Inflammatory macrophage (primary cell): ENCODE results near the gene ZSWIM6.
A peak's percentile ranks its signal among the peaks of the same experiment; 100 is the strongest.
"Not testable (repeated sequence)": the region's sequence is repeated elsewhere in the genome, so short reads cannot be mapped to it uniquely, and the experiment has no call there.

Experiments used
- DNase-seq, 2 donors: peaks; one replicate each; pipeline ENCODE4 v3.0.0-alpha.2; 2020 to 2022

The ZSWIM6 gene

DNA sequence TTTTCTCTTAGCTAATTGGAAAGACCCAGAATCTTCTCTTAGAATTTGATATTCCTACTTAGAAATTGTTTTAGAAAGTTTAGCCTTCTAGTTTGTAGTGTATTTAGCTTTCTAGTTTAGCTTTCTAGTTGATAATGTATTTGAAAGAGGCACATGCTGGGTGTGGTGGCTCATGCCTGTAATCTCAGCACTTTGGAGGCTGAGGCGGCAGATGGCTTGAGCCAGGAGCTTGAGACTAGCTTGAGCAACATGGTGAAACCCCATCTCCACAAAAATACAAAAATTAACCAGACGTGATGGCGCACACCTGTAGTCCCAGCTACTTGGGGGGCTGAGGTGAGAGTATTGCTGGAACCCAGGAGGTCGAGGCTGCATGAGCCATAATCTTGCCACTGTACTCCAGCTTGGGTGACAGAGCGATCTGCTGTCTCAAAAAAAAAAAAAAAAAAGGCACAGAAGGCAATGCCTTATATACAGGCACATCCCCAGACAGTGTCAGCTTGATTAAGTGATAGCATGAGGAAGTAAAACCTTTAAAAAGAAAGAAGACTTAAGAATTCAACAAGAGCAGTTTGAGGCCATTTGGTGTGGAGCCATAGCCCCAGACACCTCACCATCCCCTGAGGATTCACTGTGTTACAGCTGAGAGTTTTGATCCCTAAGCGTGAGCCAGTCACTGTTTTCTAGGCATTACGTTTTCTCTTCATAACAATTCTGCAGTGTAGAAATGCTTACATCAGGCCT is 34.6 kb downstream of the ZSWIM6 start:
- DNase-seq = no peak

DNA sequence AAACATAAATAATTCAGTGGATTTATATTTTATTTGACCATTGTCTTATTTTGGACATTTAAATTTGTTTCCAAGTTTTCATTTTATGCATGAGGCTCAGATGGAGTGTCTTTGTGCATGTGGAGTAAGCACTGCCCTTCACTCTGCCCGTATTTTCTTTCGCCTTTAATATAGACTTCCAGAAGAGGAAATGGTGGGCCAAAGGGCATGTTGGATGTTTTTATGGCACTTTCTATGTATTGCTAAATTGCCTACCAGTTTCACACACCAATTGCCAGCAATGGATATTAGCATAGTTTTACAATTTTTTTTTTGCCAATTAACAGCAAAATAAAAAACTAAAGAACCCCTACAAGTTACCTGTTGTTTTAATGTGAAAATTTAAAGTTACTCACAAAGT is 38.4 kb downstream of the ZSWIM6 start:
- DNase-seq = no peak

DNA sequence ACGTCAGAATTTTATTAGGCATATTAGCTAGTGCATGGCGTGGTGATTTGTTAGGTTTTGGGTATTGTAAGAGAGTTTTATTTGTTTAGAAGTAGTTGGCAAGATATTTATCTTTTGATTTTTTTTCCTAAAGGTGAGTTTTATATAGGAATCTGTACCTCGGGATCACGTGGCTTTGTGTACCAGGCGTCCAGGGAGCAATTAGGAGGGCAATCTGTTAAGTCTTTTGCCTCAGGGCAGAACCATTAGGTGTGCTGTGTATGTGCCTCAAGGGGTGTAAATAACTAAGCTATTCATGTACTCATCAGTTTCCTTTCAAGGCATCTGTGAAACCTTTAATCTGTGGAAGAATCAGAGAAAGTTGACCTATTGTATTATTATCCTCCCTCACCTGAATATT is 39.4 kb downstream of the ZSWIM6 start:
- DNase-seq = no peak

DNA sequence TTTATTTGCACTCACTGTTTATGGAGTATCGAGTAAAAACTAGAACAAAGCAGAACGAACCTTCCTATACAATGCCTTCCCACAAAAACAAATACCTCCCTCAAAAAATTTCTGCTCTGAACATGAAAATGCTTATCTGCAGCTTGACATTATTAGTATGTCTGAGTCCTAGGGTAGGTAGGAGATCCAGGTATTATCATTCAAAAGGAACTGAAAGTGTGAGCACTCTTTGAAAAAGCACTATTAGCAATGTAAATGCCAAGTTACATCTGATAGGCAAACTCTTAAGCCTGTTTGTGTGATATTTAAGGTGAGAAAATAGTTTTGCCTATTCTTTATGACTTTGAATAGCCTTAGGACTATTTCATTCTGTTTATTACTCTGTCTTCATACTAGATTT is 47.6 kb downstream of the ZSWIM6 start:
- no peak for DNase-seq

DNA sequence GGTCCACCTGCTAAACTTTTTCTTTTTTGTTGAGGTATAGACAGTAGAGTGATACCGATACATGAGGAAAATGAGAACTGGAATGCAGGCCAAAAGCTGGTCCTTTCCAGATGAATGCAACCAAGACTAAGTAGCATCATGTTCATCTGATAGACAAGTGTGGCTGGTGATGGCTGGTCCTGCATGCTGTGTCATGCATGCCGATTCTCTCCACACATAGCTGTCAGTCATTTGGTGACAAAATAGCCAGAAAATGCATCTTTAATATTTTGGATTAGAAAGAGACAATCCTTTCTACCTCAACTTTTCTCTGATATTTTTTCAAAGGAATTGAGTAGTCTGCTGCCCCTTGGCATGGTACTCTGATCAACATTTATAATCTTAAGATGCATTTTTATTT is 49.9 kb downstream of the ZSWIM6 start:
- no peak for DNase-seq

DNA sequence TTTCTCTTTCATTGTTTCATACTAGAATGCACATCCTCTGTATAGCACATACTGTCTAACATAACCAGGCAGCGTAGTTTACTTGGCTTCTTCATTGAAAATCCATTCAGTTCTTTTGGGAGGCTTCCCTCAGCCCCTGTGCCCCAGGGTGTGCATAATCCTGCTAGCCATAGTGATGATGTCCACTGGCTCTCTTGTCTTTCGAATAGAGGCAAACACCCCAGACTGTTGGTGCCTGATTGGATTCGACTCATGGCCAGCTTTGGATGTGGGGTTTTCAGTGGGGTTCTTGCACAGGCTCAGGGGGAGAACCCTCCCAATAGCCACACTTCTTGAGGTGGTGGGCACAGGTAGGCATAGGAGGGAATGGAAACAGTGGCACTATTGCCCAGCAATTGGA is 53.6 kb downstream of the ZSWIM6 start:
- DNase-seq = no peak

DNA sequence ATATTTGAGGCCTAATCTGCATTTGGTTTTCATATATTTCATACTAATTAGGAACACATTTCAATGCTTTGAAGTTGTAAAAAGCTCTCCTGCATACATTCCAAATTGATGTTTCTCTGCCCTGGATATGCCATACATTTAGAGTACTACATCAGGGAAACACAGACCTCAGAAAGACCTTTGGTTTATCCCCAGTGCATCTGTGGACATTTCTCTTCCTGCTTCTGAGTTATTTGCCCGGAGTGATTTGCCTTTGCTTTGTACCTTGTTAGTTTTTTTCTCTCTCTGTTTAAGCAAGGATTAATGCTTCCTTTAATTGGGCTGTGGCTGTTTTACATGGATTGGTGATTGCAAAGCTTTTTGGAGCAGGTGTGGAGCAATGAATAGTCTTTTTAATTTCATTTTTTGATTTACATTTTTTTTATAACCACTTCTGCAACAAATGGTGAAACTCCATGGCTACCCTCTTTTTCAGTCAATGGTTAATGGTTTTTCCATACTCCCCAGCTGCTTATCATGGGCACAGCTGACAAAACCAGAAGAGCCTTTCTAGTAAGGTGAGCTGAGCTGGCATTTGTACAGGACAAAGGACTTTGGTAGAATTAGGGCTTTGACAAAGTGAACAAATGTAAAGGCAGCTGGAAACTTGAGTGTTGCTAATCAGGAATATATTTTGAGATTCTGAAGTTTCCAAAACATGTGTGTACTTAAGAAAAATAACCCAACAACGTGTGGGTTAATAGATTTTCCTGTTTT is 54.2 kb downstream of the ZSWIM6 start:
- DNase-seq = no peak

DNA sequence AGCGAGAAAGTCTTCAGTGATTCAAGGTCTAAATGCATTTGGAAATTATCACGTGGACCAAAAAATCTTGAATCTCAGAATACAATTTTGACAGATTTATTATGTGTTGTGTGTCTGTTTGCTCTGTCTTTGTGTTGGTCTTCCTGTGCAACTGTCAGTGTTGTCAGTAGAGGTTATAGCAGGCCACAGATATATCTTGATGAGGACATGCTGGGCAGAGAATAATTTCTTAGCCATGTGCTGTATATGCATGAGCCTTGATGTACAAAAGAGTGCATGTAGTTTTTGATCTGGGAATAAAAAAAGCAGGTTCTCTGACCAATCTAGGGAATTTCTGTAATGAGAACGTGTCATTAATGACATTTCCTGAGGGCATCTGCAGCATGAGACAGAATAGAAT is 57.6 kb downstream of the ZSWIM6 start:
- no peak for DNase-seq

DNA sequence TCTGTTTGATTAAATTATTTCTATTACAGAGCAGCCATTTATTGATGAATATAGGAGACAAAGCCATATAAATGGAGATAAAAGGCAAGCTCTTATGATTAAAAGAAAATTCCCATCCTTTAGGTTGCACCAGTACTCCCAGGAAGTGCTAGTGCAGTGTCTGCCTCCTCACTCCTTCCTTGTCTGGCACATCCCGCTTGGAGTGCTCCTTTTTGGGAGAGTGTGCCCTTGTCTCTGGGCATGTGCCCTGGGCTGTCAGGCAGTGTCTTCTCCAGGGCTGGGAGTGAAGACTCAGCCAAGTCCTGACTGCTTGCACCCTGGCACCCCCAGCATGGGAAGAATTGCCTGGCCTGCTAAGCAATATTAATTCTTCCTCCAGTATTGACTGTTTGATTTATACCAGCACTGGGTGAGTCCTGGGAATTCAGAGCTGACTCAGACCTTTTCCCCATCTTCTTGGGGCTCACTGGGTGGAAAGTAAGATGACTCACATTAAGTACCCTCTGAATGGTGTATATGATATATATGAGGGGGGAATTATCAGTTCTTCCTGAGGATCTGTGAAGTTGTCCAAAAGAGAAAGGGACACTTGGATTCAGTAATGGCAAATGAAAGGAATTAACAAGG is 62.1 kb downstream of the ZSWIM6 start:
- DNase-seq = no peak

DNA sequence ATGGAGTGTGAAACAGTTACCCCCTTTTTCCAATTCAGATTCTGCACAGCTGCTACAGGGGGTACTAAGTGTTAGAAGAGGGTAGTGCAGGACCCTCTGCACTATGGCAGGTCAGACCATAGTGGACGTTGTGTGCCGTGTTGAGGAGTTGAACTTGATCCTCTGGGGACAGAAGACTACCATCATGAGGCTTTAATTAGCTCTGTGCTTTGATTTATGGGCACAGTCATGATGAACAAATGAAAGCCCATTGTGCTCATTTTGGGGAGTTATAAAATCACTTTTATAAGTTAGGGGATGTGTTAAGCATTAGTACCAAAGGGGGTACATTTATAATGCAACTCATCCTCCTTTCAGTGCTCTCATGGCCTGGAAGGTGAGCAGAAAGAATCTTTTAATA is 62.7 kb downstream of the ZSWIM6 start:
- no peak for DNase-seq

DNA sequence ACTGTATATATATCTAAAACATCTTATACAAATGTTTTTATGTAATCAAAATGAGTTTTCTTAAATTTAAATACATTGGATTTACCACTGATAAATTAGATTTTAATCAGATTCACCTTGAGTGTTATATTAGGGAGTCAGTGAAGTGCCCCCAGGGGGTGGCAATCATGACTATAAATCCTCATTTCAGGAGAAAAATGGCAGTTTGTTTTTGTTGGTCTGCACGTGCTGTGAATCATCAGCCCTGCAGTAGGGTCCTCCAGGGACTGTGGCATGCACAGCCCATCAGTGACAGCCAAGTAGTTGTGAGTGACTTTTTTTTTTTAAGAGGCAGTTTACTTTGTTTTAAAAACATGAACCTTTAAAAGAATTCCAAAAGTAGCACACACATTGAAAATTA is 65.2 kb downstream of the ZSWIM6 start:
- DNase-seq = no peak

DNA sequence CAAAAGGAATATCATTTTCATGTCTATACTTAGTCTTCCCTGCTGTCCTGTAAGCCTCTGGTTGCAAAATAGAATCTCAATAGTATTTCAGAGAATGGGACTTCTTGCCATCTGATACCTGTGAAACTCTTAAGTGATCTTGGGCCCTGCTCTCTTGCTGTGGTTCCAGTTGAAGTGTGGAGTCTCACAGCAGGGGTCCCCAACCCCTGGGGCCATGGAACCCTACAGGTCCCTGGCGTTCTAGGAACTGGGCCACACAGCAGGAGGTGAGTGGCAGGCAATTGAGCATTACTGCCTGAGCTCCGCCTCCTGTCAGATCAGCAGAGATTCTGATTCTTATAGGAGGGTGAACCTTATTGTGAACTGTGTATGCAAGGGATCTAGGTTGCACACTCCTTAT is 65.9 kb downstream of the ZSWIM6 start:
- DNase-seq = no peak

DNA sequence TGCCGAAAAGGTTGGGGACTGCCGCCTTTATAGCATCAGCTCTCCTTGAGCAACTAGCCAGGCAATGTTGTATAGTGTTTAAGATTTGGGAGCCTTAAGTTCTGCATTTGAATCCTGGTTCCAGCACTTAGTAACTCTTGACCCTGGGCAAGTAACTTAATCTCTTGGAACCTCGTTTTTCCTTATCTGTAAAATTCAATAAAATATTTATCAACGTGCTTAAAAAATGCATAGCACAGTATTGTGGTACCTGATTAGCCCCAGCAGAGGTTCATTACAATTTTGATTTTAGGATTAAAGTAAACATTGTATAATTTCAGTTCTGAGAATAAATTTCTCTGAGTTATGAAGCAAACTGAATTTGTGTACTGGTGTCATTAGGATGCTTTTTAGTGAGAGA is 66.4 kb downstream of the ZSWIM6 start:
- DNase-seq = no peak

DNA sequence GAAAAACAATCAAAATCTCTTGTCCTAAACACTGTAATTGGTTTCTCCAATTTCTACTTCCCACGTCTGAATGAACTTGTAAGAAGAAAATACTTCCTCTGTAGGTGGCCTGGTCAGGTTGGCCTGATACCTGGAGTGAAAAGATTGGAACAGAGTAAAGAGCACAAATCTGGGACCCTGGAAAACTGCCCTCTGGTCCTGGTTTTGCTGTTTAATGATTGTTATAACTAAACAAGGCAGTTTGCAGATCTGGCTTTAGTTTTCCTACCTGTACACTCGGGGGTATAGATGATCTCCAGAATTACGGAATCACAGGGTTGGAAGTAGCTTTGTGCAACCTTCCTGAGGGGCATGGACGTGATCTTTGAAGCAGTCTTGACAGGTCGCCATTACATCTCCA is 67.6 kb downstream of the ZSWIM6 start:
- no peak for DNase-seq

DNA sequence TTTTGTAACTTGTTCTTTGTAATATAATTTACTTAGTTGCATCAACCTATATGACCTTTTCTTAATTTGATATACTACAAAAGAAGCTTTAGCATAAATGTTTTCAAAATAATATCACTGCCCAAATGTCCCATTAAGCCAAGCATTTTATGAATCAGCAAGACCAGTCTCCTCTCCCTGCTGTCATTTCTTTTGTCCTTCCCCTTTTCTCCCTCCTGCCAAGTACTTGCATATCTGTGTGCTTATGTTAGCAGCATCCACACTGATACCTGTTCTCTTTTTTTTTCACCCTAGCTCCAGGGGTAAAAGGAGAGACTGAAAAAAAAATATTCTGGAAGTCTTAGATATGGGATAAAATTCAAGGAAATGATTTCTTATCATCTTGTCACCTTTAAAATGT is 69.7 kb downstream of the ZSWIM6 start:
- no peak for DNase-seq

DNA sequence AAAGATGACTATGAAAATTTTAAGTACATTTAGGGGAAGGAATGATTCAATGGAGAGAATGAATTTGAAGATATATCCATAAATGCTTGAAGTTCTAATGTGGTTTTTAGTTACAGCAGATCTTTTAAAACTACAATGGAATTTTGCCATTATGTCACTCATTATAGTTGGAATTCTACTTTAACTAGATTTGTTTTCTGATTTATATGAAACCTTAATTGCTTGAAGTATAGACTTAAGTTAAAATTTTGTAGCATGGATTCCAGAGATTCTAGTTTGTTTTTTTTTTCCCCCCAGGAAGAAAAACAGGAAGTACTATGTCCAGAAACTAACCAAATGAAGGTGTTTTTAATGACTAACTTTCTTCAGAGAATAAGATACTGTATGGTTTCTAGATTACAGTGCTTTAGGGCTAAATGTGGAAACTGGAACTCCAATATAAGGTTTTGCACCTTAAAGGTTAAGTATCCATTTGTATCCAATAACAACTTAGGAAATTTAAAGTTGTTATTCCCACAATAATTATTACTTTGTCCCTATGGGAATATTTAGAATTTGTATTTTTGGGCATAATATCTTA is 70.3 kb downstream of the ZSWIM6 start:
- DNase-seq = no peak

DNA sequence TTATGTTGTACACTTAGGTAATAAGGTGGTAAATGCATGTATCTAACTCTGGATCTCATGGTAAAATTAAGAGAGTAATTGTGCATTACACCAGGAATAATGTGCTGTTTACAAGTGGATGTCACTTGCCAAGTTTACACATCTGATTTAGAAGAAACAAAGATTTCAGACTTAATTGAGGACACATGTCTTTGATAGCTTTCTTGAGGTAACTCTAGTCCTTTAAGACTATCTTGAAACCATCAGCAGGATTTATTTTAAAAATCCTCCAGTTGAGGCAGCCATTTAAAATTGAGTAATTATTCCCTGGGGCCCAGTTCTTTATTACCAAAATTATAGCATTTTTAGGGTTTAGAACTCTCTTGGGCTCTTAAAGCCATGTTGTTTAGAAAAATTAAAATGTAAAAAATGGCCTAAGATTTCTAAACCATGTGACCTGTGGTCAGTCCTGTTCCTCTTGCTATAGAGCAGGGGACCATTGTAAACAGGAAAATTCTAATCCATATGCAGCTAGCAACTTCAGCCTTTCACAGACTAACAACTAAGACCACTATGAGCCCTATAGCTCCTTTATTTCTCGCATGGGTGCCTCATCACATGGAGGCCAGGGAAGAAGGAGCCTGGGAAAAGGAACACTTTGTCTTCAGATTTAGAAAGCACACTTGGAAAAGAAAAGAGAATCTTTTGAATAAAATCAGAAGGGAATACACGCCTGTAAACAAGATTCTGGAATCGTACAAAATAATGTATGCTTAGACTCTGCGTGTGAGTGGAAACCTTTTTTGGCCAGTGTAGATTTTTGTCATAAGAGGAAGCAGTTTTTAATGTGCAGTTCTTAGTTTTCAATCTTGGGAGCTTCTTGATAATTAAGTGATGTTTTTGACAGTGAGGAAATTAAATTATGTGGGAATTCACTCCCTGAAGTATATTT is 71.2 kb downstream of the ZSWIM6 start:
- DNase-seq = no peak

DNA sequence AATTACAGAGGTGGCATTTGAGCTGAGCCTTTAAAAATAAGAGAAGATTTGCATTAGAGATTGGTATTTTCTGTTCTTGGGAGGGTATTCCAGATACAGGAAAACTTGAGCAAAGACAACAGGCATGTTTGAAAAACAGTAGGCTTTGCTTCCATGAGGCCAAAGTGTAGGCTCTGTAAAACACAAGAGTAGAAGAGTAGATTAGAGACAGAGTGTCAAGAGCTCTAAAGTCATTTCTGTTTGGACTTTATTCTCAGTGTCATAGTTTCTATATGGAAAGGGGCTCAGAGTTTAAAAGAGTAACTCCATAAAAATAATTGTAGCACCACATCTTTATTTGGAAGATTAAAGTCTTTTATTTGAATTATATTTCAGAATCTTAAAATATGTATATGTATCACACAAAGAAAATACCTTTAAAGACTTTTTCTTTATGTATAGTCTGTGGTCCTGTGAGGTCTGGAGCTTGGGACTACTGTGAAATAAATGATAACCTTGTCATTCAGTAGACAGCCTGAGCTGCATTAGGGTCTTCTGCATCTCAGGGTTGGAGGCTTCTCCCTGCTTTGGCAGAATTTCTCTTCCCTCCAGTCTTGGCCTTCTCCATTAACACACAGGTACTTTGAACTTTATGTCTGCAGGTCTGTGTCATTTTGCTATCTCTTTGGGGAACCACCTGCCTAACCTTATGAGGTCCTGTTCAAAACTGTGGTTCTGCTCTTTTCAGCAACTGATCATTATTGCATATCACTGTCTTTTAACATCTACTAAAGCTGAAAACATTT is 73.6 kb downstream of the ZSWIM6 start:
- no peak for DNase-seq

DNA sequence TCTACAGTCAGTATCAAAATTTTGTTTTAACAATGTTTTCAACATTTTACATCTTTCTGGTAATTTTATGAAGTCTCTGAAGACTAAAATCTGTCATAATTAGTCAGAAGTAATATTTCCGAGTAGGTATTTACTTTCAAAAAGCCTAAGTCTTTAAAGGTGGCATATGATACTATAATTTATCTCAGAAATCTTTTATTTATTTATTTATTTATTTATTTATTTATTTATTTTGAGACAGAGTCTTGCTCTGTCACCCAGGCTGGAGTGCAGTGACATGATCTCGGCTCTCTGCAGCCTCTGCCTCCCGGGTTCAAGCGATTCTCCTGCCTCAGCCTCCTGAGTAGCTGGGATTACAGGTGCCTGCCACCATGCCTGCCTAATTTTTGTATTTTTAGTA is 74.4 kb downstream of the ZSWIM6 start:
- not testable (repeated sequence) for DNase-seq

DNA sequence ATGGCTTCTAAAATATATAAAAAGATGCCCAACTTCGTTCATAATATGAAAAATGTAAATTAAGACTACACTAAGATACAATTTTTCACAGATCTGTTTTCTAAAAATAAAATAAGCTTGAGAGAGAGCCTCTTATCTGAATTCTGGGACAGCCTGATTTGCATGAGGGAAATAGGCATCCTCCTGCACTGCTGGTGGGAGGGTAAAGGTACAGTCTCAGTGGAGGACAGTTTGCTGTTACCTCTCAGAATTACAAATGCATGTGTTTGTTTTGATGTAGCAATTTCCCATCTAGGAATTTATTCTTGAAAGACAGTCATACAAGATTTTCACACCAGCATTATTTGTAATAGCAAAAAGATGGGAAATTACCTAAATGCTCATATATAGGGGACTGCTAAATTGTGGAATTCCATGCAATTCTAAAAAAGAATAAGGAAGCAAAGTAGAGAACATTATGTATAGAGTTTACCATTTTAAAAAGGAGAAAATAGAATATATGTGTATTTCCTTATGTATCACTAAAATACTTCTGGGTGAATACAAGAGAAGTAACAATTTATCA is 75.7 kb downstream of the ZSWIM6 start:
- no peak for DNase-seq

DNA sequence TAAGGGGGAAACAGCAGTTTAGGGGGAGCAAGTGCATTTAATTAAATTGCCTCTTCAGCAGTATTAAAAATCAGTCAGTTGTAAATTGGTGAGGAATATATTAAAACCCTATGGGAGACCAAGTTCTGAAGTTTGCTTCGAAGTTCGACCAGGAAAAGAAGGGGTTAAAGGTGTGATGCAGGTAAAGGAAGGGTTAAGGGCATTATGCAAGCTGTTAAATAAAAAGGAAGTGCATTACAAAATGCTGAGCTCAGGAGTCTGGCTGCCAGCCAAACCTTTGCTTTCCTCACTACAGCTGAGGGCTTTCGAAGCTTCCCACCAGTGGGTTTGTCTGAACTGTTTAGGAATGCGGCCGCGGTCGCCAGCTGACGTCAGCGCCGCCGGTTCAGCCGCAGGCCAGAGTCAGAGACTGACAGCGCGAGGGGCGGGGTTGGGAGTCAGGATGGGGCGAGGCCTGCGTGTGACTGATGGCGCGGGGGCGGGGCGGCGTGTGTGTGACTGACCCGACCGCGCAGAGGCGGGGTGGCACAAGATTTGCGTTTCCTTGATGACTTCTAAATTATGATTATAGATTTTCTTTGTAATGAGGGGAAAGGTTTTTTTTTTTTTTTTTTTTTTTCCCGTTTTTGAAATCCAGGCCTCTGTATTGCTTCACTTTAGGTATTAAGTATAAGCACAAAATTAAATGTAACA is 76.6 kb downstream of the ZSWIM6 start:
- peak; percentile 99 to 100 for DNase-seq
